Gastroesophageal sphincter (tissue), 4 donors: ENCODE data around the gene SCNN1A. TPM values are rescaled to one million over a fixed set of nuclear protein-coding genes. Genes with fewer than 3 reads are reported as not detected.

Experiments used
- ATAC-seq: fragments of 150-250 bp; one replicate; pipeline ENCODE4 v1.9.1; 2016; ENCODE audit warnings: mild to moderate bottlenecking, moderate library complexity
- H3K27ac ChIP-seq, 4 donors: fragments of 200-600 bp; sonication (generic) in 3 of 4; 1 replicate in 3 of 4; 2 replicates in 1 of 4; pipeline ENCODE4 v1.5.1; 2016 to 2019
- H3K27me3 ChIP-seq: fragments of 200-600 bp; sonication (generic); one replicate; pipeline ENCODE4 v1.5.1; 2019
- H3K36me3 ChIP-seq, 2 donors: fragments of 200-600 bp; sonication (generic); one replicate each; pipeline ENCODE4 v1.5.1; 2019; ENCODE audit warnings: control low read depth in 1 of 2
- H3K4me1 ChIP-seq, 3 donors: fragments of 200-600 bp; sonication (generic); 1 replicate in 2 of 3; 2 replicates in 1 of 3; pipeline ENCODE4 v1.5.1; 2016 to 2019; ENCODE audit warnings: control low read depth in 2 of 3
- H3K4me3 ChIP-seq, 2 donors: fragments of 200-600 bp; sonication (generic); one replicate each; pipeline ENCODE4 v1.5.1; 2019; ENCODE audit warnings: mild to moderate bottlenecking in 1 of 2, moderate library complexity in 1 of 2
- H3K9me3 ChIP-seq, 3 donors: fragments of 200-600 bp; sonication (generic); one replicate each; pipeline ENCODE4 v1.5.1; 2017 to 2019; ENCODE audit warnings: control low read depth in 2 of 3
- EP300 ChIP-seq: sonication (generic); formaldehyde crosslinking; IDR thresholded peaks from one replicate; pipeline ENCODE4 v1.6.1; 2017; ENCODE audit warnings: antibody characterized with exemption, mild to moderate bottlenecking
- POLR2A ChIP-seq, 2 donors: fragments of 450-650 bp; IDR thresholded peaks; one replicate each; pipeline ENCODE4 v1.6.1; 2017; ENCODE audit warnings: antibody characterized with exemption in 2 of 2, mild to moderate bottlenecking in 2 of 2, moderate library complexity in 1 of 2
- POLR2AphosphoS5 ChIP-seq: sonication (generic); formaldehyde crosslinking; IDR thresholded peaks from one replicate; pipeline ENCODE4 v1.6.1; 2017; ENCODE audit warnings: antibody characterized with exemption
- WGBS, 2 donors: methylation state at CpG; one replicate each; pipeline ENCODE4 v1.1.5; 2018; ENCODE audit warnings: low coverage in 1 of 2; 5-methylcytosine and 5-hydroxymethylcytosine counted together
- total RNA-seq, 4 donors: library from RNA; depleted of rRNA; stranded (reverse); fragments of >200 nt; gene quantifications; one replicate each; pipeline ENCODE4 v1.1.0, GENCODE V29; 2016
- TF ChIP-seq, protein P1 (sequence below), 4 experiments: fragments of 200-600 bp in 2 of 4; fragments of 450-650 bp in 2 of 4; sonication (generic) in 1 of 4; IDR thresholded peaks; one replicate each; pipeline ENCODE4 v1.5.1; 2017 to 2019; ENCODE audit warnings: antibody characterized with exemption in 4 of 4, mild to moderate bottlenecking in 2 of 4, moderate library complexity in 2 of 4

The SCNN1A gene
- total RNA-seq, 4 donors from 2014 or later, result 0.62 to 19.9 (median 5.2) TPM; not detected in 1

DNA sequence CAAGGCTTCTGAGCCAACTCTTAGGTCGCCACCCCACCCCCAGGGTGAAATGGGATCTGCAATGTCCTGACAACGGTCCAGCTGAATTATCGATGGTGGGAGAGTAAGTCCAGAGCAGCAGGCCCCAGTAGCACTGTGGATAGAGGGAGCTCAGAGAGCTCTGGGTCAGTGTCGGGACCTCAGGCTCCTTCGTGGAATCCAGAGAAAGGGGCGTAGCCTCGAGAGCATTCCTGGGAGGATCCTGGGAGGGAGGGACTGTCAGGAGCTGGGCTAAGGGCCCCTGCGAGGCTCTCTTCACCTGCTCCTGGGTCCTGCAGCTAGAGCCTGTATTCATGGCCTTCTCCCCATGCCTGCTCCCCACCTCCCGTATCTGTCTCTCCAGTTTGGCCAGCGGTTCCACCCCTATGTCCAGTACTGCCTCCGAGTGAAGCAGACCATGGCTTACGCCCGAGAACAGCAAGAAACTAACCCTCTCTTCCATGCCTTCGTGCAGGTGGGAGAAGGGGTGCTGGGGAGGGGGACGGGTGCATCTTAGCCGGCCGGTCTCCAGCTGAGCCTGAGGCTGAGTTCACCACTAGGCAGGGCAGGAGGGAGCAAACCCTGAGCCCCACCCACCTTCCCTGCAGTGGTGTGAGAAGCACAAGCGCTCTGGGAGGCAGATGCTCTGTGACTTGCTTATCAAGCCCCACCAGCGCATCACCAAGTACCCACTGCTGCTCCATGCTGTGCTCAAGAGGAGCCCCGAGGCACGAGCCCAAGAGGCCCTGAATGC lies 58.3 kb downstream of the SCNN1A start:
- ATAC-seq, result no peak
- Histone ChIP-seq H3K27me3 (no peaks in the 10 kb centered on the region), H3K4me1 (peaks cover 0 to 4% (median 0%) of the 10 kb centered on the region in 3 donors), H3K9me3 (no peaks in the 10 kb centered on the region), H3K36me3 (no peaks in the 10 kb centered on the region), H3K27ac (no peak overlapping the region), H3K4me3 (no peak overlapping the region)
- 69% methylated on average over 8 of the region's 21 CpGs; no CpG with 5 or more reads in 1 of the 2 donors for WGBS, 2 donors
- TF ChIP-seq, protein P1, sequence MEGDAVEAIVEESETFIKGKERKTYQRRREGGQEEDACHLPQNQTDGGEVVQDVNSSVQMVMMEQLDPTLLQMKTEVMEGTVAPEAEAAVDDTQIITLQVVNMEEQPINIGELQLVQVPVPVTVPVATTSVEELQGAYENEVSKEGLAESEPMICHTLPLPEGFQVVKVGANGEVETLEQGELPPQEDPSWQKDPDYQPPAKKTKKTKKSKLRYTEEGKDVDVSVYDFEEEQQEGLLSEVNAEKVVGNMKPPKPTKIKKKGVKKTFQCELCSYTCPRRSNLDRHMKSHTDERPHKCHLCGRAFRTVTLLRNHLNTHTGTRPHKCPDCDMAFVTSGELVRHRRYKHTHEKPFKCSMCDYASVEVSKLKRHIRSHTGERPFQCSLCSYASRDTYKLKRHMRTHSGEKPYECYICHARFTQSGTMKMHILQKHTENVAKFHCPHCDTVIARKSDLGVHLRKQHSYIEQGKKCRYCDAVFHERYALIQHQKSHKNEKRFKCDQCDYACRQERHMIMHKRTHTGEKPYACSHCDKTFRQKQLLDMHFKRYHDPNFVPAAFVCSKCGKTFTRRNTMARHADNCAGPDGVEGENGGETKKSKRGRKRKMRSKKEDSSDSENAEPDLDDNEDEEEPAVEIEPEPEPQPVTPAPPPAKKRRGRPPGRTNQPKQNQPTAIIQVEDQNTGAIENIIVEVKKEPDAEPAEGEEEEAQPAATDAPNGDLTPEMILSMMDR (IDR thresholded peaks at IDR 0.05), result no peak
- TF ChIP-seq EP300 (no peak), POLR2A (IDR thresholded peaks at IDR 0.05) (no peak), POLR2AphosphoS5 (no peak)

GRCh38 chr12:6315704-6316597 lies 59.4 kb downstream of the SCNN1A start:
- 83 to 92% methylated on average over 2 to 3 of the region's 17 CpGs for WGBS, 2 donors
- H3K27ac ChIP-seq, result no peak overlapping the region
- no peaks in the 10 kb centered on the region for H3K9me3 ChIP-seq
- H3K36me3 ChIP-seq, result no peaks in the 10 kb centered on the region
- TF ChIP-seq, protein P1 (IDR thresholded peaks at IDR 0.05), result no peak
- no peak for ATAC-seq
- H3K4me1 ChIP-seq, result peaks cover 0 to 1% (median 0%) of the 10 kb centered on the region in 3 donors
- no peak overlapping the region for H3K4me3 ChIP-seq
- H3K27me3 ChIP-seq, result peaks cover 11% of the 10 kb centered on the region

DNA sequence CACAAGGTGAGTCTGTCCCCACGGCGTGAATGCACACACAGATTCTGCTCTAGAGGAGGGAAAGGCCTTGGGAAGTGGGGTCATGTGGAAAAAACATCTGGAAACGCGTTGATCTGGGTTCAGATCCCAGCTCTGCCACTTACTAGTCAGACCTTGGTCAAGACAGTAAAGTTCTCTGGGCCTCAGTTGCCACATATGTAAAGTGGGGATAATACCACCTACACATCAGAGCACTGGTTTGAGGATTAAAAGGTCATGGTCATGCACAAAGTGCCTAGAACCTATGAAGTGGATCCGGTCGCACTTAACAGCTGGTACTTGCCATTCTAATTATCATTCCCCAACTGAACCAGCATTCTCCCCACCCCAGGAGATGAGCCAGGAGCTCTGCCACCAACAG lies 60.2 kb downstream of the SCNN1A start:
- Histone ChIP-seq H3K9me3 (no peaks in the 10 kb centered on the region), H3K4me3 (no peak overlapping the region), H3K27me3 (peaks cover 19% of the 10 kb centered on the region), H3K36me3 (no peaks in the 10 kb centered on the region), H3K4me1 (peaks cover 0 to 9% (median 7%) of the 10 kb centered on the region in 3 donors), H3K27ac (no peak overlapping the region)
- WGBS, 2 donors, result 87% methylated on average over 6 of the region's 6 CpGs; no CpG with 5 or more reads in 1 of the 2 donors
- no peak for ATAC-seq
- TF ChIP-seq POLR2AphosphoS5 (no peak), POLR2A (IDR thresholded peaks at IDR 0.05) (no peak), EP300 (no peak)
- TF ChIP-seq, protein P1 (IDR thresholded peaks at IDR 0.05), result no peak

DNA sequence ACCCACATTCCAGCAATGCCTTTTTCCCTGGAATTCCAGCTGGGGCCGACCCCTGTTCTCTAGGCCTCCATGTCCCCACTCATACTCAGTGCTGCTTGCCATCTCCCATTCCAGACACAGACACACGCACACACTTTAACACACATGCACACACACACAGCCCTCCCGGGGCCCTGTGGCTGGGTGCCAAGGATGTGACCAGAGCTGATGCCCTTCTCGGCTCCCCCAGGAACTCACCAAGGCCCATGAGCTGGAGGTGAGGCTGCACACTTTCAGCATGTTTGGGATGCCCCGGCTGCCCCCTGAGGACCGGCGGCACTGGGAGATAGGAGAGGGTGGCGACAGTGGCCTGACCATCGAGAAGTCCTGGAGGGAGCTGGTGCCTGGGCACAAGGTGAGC lies 60.6 kb downstream of the SCNN1A start:
- H3K27ac ChIP-seq, result no peak overlapping the region
- 53% methylated on average over 2 of the region's 9 CpGs; no CpG with 5 or more reads in 1 of the 2 donors for WGBS, 2 donors
- peaks cover 23% of the 10 kb centered on the region for H3K27me3 ChIP-seq
- TF ChIP-seq POLR2AphosphoS5 (no peak), EP300 (no peak), POLR2A (IDR thresholded peaks at IDR 0.05) (no peak)
- TF ChIP-seq, protein P1 (IDR thresholded peaks at IDR 0.05), result no peak
- H3K4me1 ChIP-seq, result peaks cover 0 to 11% (median 8%) of the 10 kb centered on the region in 3 donors
- no peak for ATAC-seq
- H3K9me3 ChIP-seq, result no peaks in the 10 kb centered on the region
- no peak overlapping the region for H3K4me3 ChIP-seq
- no peaks in the 10 kb centered on the region for H3K36me3 ChIP-seq
